Esophagus muscularis mucosa (tissue), 3 donors: ENCODE results near the gene PIMREG.

ENCODE experiments used
- CTCF ChIP-seq, 3 experiments: fragments of 200-600 bp in 2 of 3; fragments of 450-650 bp in 1 of 3; sonication (generic) in 2 of 3; IDR thresholded peaks; one replicate each; pipeline ENCODE4 v1.5.1; 2017 to 2019; ENCODE audit warnings: antibody characterized with exemption in 3 of 3, mild to moderate bottlenecking in 2 of 3, moderate library complexity in 1 of 3
- POLR2AphosphoS5 ChIP-seq, 2 donors: sonication (generic); formaldehyde crosslinking; IDR thresholded peaks; one replicate each; pipeline ENCODE4 v1.6.1; 2017; ENCODE audit warnings: antibody characterized with exemption in 2 of 2

- TF ChIP-seq CTCF (IDR thresholded peaks at IDR 0.05), result no peak
- no peak for TF ChIP-seq POLR2AphosphoS5 (IDR thresholded peaks at IDR 0.05)
These were observed 16.9 kb upstream of the PIMREG start for GRCh38 chr17:6427279-6427781.
